ENCODE results near the gene NMNAT2.
"Not testable (repeated sequence)": the region's sequence is repeated elsewhere in the genome, so short reads cannot be mapped to it uniquely, and the experiment has no call there.

The NMNAT2 gene

DNA sequence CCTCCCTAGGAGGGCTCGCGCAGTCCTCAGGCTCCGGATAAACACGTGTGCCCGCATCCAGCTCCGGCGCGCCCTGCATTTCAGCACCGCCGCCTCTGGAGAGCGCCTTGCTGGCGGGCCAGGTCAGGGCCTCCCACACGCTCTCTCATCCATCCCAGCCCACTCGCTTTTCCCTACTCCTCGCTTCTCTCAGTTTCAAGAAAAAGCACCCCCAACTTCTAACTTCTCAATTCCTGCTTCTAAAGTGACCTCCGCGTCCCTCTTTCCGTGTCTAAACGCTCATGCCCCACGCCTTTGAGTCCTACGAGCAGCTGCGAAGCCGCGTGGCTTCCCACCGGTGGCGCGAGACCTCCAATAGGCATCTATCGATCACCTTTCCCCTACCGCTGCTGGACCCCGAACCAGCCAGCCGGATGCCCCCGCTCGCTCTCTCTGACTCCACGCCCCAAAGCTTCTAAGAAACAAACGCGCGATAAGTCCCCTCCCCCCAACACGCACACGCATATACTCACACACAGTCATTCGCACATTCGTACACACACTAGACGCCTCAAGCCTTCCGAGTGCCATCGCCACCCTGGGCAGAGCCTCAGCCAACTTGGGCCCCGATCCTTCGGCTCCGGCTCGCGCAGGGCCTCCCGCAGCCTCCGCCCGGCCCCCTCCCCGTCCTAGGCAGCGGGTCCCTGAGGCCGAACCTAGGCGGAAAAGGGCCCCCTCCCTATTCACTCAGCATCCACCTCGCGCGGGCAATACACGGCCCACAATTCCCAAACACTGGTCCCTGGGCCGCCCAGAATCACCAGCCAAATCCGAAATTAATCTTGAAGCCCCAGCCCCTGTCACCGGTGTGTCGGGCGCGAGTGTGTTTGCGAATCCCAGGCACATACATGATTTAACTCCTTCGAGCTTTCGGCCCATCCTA is 1.1 kb downstream of the NMNAT2 start:
- peak; percentile 50 for DNase-seq

- DNase-seq = no peak
These were observed 3.8 kb downstream of the NMNAT2 start for GRCh38 chr1:183414365-183414764.

GRCh38 chr1:183411091-183411490 is 7.1 kb downstream of the NMNAT2 start:
- no peak for DNase-seq

DNA sequence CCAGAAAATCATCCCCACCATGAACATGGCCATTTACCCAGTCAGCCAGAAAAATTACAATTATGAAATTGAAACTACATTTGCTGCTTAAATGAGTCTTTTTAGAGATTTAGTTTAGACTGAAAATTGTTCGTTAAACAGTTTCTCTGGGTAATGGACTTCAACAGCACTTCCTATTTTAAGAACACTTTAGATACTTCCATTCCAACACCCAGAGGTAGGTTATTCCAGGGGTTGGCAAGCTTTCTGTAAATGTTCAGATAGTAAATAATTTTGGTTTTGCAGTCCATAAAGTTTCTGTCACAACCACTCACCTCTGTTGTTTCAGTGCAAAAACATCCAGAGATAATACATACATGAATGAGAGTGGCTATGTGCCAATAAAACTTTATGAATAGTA is 10.2 kb downstream of the NMNAT2 start:
- no peak for DNase-seq

DNA sequence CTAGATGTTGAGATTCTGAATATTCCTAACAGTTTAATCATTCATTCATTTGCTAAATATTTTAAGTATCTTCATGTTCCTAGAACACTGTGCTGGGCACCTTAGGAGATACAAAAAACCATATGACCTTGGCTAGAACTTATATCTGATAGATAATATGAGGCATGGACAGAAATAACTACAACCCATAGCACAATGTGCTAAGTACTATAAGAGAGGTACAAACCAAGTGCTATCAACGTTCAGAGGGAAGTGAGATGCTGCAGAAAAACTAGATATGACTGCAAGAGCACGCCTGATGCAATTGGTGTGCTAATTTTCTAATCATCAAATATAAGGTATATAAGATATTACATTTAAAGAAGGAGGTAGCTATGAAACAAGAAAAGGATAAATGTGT is 10.7 kb downstream of the NMNAT2 start:
- DNase-seq = no peak

DNA sequence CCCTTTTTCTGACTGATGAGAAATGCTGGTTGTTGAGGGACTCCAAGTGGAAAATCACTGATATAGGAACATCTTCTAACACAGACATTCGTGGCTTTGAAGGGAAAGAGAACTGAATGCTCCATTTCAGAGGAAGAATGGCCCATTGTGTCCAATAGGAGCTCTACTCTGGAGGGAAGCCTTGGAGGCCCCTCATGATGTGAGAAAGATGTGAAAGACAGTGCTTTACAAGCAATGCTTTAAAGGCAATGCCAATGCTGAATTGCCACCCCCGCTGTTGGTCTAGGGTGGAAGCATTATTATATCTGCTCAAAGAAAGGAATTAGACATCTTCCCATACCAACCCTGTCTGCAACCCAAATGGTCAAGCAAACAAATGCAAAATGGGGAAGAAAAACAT is 13.7 kb downstream of the NMNAT2 start:
- no peak for DNase-seq

GRCh38 chr1:183403498-183403897 is 14.7 kb downstream of the NMNAT2 start:
- no peak for DNase-seq

- DNase-seq = not testable (repeated sequence)
These were observed 16.6 kb downstream of the NMNAT2 start for GRCh38 chr1:183401565-183401964.

GRCh38 chr1:183394435-183394834 is 23.7 kb downstream of the NMNAT2 start:
- no peak for DNase-seq

- no peak for DNase-seq
These were observed 26.3 kb downstream of the NMNAT2 start for GRCh38 chr1:183391863-183392262.

DNA sequence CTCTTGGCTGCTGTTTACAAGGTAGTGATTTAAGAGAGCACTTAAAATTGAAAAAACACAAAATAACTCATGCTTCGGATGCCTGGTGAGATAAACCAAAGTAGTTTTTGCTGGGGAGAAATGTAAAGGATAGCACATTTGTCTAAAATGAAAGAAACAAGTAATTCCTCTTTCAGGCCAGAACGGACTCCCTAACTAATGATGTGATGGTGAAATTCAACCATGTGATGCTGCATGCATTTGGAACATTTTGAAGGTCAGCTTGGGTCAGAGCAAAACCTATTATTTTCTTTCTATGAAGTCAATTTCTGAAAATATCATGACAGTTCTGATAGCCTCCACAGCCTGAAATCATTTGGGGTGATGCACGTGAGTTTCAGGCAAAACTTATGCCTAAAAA is 27.6 kb downstream of the NMNAT2 start:
- DNase-seq = no peak

DNA sequence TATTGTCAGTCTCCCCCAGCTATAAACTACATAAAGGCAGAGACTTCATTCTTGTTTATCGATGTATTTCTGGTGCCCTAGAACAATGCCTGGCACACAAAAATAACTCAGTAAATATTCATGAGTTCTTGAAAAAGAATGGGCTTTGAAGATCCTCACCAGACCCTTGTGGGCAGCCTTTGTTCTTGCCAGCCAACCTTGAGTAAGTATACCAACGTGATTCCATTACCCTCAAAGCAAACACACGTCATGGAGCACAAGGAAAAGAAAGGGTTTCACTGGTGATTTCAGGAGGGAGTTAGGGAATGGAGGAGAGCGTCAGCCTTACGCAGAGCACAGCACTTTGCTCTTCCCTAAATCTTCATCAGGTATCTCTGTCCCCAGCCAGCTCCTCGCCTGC is 29.4 kb downstream of the NMNAT2 start:
- no peak for DNase-seq

DNA sequence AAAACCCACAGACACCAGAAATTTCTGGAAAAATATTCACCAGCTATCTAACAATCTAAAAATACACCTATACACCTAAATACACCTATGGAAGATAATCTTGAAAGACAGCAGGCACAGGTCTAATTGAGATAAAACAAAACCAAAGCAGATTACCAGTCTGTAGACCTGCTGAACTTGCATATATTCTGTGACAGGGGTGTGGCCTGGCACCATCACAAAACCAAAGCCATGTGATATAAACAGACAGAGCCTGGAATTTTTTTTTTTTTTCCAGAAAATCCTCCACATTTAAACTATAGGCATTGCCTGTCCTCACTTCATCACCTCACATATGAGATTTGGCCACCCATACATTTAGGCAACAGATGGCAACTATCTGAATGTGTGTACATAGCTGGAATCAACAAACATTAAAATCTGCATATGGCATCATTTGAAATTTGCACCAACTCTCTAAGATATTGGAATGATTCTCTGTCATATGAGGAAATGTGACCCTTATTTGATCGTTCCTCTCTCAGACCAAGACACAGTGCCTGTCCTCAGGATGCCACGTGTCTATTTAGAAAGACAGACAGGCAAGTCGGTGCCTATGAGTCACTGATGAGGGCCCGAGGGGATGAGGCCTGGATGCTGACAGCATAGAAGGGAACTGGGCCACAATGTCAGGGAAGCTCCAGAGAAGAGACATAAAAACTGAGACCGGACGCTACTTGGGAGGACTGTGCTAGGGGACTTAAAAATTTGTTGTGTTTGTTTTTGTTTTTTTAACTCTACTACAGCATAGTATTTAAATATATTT is 32.6 kb downstream of the NMNAT2 start:
- no peak for DNase-seq

GRCh38 chr1:183379951-183380350 is 38.2 kb downstream of the NMNAT2 start:
- no peak for DNase-seq

DNA sequence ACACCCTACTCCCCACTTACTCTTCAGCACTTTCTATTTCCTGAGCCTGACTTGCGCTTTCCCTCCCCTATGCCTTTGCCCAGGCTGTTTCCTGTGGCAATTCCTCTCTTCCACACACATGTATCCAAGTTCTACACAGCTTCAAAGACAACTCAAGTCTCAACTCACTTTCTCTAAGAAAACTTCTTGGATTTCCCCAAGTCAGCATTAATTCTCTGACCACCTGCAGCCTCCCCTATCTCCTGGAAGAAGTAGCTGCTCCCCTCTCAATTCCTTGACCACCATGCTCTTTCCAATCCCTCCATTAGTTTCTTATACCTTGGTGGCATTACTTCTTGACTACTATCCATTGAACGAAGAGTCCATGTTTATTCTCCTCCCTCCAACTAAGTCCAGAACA is 42.8 kb downstream of the NMNAT2 start:
- no peak for DNase-seq

DNA sequence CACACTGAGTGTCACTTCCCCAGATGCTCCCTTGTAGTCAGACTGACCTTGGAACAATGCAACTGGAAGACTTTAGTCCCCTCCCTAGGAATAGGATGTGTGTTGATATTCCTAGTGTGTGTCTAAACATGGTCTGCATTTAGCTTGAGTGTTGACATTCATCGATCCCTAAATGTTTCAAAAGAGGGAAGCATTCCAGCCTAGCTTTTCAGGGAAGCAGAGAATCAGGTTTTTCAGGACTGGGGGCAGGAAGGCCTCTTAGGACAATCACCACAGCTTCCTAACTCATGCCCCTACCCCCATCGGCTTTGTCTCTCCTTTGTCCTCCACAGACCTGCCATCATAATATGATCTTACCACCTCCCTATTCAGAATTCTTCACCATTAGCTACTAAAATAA is 43.4 kb downstream of the NMNAT2 start:
- no peak for DNase-seq

- DNase-seq = no peak
These were observed 45.5 kb downstream of the NMNAT2 start for GRCh38 chr1:183372586-183373230.

DNA sequence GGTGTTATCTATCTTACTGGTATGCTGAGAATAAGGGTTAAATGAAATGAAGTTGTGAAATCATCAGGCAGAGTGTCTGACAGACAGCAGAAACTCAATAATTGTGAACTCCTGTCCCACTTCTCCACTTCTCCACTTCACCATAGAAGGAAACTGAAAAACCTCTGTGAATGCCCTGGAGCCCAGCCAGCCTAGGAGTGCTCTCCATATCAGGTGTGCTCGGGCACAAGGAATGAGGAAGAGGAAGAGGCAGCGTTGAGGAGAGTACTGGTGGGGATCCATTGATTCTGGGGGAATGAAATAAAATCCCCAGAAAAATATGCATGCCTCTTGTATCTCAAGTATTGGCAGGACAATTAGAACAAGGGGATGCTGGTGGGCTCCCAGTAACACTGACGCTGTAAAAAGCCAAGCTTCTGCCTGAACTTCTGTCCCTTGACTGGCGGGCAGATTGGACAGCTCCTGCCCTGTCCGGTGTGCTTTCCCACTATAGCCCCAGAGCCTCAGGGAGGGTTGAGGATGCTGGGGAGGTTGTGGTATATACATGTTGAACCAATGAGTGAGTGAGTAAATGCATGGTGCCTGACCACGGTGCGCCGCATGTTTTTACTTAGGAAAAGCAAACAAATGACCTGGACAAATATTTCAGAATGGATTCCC is 47.7 kb downstream of the NMNAT2 start:
- DNase-seq = no peak

DNA sequence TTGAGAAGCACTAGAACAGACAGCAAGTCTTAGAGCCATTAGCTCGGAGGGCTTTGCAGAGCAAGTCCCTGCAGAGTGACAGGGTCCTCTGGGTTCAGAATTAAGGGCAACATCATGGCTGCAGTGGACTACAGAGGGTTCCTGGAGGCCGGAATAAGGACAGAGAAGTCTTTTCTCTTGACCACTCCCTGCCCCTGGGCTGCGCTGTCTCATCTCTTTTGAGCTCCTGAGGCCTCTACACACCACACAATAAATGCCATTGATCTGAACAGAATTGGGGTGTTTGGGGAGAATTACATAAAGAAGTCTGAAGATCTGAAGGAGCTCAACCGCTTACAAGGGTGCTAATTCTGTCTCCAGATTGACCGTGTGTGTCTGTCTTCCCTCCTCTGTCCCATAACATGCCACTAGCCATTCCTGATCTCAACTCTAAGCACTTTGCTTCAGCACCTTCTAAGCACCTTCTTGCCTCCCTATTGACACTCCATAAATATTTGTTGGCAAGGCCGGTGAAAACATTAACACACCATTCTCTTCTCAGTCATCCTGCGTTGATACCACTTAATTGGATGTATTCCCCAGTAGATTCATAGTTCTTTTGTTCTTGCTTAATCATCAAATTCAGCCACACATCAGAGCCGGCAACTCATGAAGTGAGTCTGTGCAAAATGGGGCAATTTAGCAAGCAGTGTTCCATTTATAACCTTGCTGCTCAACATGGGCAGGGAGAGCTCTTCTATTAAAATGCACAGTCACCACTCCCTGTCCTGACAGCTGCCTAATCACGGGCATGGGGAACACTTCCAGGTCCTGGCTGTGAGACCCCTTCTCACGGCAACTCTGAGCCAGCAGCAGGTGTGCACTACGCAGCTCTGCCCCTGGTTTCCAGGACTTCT is 49.7 kb downstream of the NMNAT2 start:
- no peak for DNase-seq

DNA sequence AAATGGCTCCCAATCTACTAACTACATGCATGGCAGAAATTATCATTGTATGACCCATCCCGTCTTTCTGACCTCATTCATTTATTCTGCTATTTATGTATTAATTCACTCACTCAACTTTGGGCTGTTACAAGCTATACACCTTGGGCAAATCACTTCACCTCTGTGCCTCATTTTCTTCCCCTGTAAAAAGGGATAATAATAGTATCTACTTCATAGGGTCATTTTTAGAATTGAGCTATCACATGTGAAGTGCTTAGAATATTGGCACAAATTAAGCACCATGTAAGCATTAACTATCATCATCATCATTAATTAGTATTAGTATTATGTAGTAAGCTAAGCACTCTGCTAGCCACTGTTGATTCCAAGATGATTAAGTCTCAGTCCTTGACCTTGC is 52.1 kb downstream of the NMNAT2 start:
- DNase-seq = no peak

DNA sequence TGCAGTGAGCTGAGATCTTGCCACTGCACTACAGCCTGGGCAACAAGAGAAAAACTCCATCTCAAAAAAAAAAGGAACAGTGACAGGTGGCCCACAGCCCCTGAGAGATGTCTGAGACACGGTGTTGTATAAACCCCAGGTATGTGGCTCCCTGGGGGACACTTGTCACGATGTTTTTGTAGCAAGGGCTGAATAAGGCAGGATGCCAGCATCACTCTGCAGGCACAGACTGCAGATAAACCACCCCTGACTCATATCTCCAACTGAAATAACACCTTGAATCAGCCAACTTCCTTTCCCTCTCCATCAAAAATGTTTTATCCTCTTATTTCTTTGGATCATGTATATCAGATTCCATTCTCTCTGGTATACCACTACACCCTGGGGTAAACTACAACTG is 52.5 kb downstream of the NMNAT2 start:
- DNase-seq = no peak

DNA sequence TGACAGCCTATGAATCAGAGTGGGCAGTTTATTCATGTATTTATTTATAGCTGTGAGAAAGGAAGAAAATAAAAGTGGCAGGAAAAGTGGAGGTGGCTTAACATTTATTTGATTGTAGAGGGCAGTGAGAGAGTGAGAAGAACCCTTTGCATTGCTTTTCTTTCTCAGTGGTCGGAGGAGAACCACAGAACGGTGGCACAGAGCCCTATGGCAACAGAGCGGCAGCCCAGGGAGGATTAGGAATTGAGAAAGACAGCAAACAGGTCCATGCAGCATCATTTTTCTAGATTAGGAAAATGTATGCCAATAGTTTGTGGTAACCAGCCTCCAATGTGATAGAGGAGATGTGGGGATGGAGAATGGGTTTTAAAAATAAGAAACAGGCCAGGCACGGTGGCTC is 53.1 kb downstream of the NMNAT2 start:
- no peak for DNase-seq
